B cell (primary cell): ENCODE measurements around the gene APCDD1.

Experiments used
- EZH2 ChIP-seq: IDR thresholded peaks from 2 replicates; pipeline ENCODE4 v1.6.1; 2012; ENCODE audit warnings: borderline replicate concordance, low read depth, mild to moderate bottlenecking, moderate library complexity, low read length; ENCODE audit not compliant: insufficient read depth, poor library complexity, severe bottlenecking
- TF ChIP-seq, protein P1 (sequence below): fragments of 200-600 bp; IDR thresholded peaks from one replicate; pipeline ENCODE4 v1.8.0; 2022; ENCODE audit warnings: antibody characterized with exemption, mild to moderate bottlenecking

DNA sequence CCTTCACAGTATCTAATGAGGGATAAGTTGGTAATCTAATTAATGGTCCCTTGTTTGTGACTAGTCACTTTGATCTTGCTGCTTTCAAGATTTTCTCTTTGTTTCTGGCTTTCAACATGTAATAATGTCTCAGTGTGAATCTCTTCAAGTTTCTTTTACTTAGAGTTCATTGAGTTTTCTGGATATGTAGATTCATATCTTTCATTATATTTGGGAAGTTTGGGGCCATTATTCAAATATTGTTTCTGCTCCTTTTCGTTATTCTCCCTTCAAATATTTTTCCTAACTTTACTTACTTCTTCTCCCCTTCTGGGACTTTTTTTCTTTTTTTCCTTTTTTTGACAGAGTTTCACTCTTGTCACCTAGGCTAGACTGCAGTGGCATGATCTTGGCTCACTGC, 50.3 kb downstream of the APCDD1 start:
- TF ChIP-seq, protein P1, sequence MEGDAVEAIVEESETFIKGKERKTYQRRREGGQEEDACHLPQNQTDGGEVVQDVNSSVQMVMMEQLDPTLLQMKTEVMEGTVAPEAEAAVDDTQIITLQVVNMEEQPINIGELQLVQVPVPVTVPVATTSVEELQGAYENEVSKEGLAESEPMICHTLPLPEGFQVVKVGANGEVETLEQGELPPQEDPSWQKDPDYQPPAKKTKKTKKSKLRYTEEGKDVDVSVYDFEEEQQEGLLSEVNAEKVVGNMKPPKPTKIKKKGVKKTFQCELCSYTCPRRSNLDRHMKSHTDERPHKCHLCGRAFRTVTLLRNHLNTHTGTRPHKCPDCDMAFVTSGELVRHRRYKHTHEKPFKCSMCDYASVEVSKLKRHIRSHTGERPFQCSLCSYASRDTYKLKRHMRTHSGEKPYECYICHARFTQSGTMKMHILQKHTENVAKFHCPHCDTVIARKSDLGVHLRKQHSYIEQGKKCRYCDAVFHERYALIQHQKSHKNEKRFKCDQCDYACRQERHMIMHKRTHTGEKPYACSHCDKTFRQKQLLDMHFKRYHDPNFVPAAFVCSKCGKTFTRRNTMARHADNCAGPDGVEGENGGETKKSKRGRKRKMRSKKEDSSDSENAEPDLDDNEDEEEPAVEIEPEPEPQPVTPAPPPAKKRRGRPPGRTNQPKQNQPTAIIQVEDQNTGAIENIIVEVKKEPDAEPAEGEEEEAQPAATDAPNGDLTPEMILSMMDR = no peak
- no peak for TF ChIP-seq EZH2
